HEK293 (cell line): ENCODE results near the gene CDH6.

ENCODE experiments used
- HOXC10 ChIP-seq: sonication (generic); formaldehyde crosslinking; IDR thresholded peaks from 2 replicates; pipeline ENCODE4 v1.8.1; 2023; ENCODE audit warnings: mild to moderate bottlenecking, missing genetic modification reagents
- ZNF311 ChIP-seq: fragments of 450-650 bp; formaldehyde crosslinking; IDR thresholded peaks from 2 replicates; pipeline ENCODE4 v1.5.1; 2017; ENCODE audit warnings: missing biosample characterization, missing genetic modification characterization, borderline replicate concordance
- ZNF654 ChIP-seq: fragments of 450-650 bp; formaldehyde crosslinking; IDR thresholded peaks from 2 replicates; pipeline ENCODE4 v1.5.1; 2016; ENCODE audit warnings: low read depth, missing biosample characterization, missing genetic modification characterization
- TF ChIP-seq, protein P1 (sequence below): fragments of 450-650 bp; formaldehyde crosslinking; IDR thresholded peaks from 2 replicates; pipeline ENCODE4 v1.5.1; 2016; ENCODE audit warnings: missing biosample characterization, missing genetic modification characterization

DNA sequence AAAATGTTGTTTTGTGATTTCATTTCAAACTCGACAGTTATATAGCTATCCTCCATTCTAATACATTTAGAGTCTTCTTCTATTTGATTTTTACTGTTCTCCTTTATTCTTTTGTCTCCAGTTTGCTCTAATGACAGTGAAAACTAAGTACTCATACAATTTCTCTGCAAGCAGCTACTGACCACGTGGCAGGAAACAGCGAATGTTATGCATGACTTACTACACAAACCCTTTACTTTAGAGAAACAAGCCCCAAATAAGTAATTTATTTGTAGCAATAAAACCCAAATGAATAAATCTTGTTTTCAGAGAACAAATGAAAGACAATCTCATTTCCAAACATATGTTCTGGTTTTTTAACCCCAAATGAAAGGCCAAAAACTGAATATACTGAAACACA is 41.9 kb downstream of the CDH6 start:
- TF ChIP-seq, protein P1, sequence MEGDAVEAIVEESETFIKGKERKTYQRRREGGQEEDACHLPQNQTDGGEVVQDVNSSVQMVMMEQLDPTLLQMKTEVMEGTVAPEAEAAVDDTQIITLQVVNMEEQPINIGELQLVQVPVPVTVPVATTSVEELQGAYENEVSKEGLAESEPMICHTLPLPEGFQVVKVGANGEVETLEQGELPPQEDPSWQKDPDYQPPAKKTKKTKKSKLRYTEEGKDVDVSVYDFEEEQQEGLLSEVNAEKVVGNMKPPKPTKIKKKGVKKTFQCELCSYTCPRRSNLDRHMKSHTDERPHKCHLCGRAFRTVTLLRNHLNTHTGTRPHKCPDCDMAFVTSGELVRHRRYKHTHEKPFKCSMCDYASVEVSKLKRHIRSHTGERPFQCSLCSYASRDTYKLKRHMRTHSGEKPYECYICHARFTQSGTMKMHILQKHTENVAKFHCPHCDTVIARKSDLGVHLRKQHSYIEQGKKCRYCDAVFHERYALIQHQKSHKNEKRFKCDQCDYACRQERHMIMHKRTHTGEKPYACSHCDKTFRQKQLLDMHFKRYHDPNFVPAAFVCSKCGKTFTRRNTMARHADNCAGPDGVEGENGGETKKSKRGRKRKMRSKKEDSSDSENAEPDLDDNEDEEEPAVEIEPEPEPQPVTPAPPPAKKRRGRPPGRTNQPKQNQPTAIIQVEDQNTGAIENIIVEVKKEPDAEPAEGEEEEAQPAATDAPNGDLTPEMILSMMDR: no peak
- no peak for TF ChIP-seq ZNF654 (tag by site-specific recombination)
- no peak for TF ChIP-seq ZNF311
- TF ChIP-seq HOXC10 (CRISPR knock-in tag): no peak
